Keratinocyte (primary cell): ENCODE data around the gene GFPT2. TPM values are rescaled to one million over a fixed set of nuclear protein-coding genes. Genes with fewer than 3 reads are reported as not detected.
A peak's percentile ranks its signal among the peaks of the same experiment; 100 is the strongest.

Source experiments
- DNase-seq: peaks from one replicate; pipeline ENCODE4 v3.0.0-alpha.2; 2011; ENCODE audit warnings: low read depth, missing footprints, low spot score
- FAIRE-seq: peaks from 2 replicates; lab custom pipeline; 2011; peaks lifted over from hg19 to GRCh38; lab: Jason Lieb, UNC
- H2AFZ ChIP-seq: 2 replicates; pipeline ENCODE4 v1.6.0; 2012; ENCODE audit warnings: low read length, control low read depth, inconsistent platforms; ENCODE audit not compliant: control insufficient read depth
- H3K27ac ChIP-seq: 2 replicates; pipeline ENCODE4 v1.5.1; 2011; ENCODE audit warnings: low read length; ENCODE audit not compliant: control insufficient read depth, insufficient read depth
- H3K27me3 ChIP-seq: 3 replicates; pipeline ENCODE4 v1.6.0; 2011; ENCODE audit warnings: low read length; ENCODE audit not compliant: control insufficient read depth, insufficient read depth; ENCODE audit errors: extremely low read depth
- H3K36me3 ChIP-seq, 2 experiments: 2 replicates in 1 of 2; 3 replicates in 1 of 2; pipeline ENCODE4 v1.5.1; 2011; ENCODE audit warnings: low read length in 2 of 2, mild to moderate bottlenecking in 1 of 2; ENCODE audit not compliant: control insufficient read depth in 2 of 2, insufficient read depth in 2 of 2; ENCODE audit errors: extremely low read depth in 1 of 2
- H3K4me1 ChIP-seq: 3 replicates; pipeline ENCODE4 v1.5.1; 2011; ENCODE audit warnings: low read length; ENCODE audit not compliant: control insufficient read depth, insufficient read depth; ENCODE audit errors: extremely low read depth
- H3K4me2 ChIP-seq: 3 replicates; pipeline ENCODE4 v1.6.0; 2011; ENCODE audit warnings: low read depth, low read length; ENCODE audit not compliant: control insufficient read depth, insufficient read depth; ENCODE audit errors: extremely low read depth
- H3K4me3 ChIP-seq, 3 experiments: fragments of 200-600 bp in 1 of 3; sonication (generic) in 1 of 3; 2 replicates in 2 of 3; 3 replicates in 1 of 3; pipeline ENCODE4 v1.5.1; 2011 to 2016; ENCODE audit warnings: low read length in 3 of 3, mild to moderate bottlenecking in 3 of 3, control low read depth in 2 of 3, inconsistent platforms in 1 of 3, low read depth in 1 of 3, mixed read lengths in 1 of 3, mixed run types in 1 of 3, moderate library complexity in 1 of 3; ENCODE audit not compliant: control insufficient read depth in 2 of 3, insufficient read depth in 2 of 3; ENCODE audit errors: extremely low read depth in 1 of 3
- H3K79me2 ChIP-seq: 2 replicates; pipeline ENCODE4 v1.6.0; 2012; ENCODE audit warnings: low read length; ENCODE audit not compliant: control insufficient read depth, insufficient read depth
- H3K9ac ChIP-seq: 3 replicates; pipeline ENCODE4 v1.6.0; 2011; ENCODE audit warnings: low read length; ENCODE audit not compliant: control insufficient read depth, insufficient read depth; ENCODE audit errors: extremely low read depth
- H3K9me1 ChIP-seq: 3 replicates; pipeline ENCODE4 v1.6.0; 2011; ENCODE audit warnings: low read length; ENCODE audit not compliant: control insufficient read depth, insufficient read depth; ENCODE audit errors: extremely low read depth
- H3K9me3 ChIP-seq: 2 replicates; pipeline ENCODE4 v1.5.1; 2012; ENCODE audit warnings: low read depth, low read length; ENCODE audit not compliant: control insufficient read depth
- H4K20me1 ChIP-seq: 3 replicates; pipeline ENCODE4 v1.6.0; 2011; ENCODE audit warnings: low read length; ENCODE audit not compliant: control insufficient read depth, insufficient read depth; ENCODE audit errors: extremely low read depth
- CTCF ChIP-seq, 3 experiments: IDR thresholded peaks in 1 of 3; conservative IDR thresholded peaks in 1 of 3; optimal IDR thresholded peaks in 1 of 3; 2 replicates in 2 of 3; 3 replicates in 1 of 3; pipeline versions ENCODE3 to v1.5.1; 2011; ENCODE audit warnings: low read length in 3 of 3, mild to moderate bottlenecking in 3 of 3, moderate library complexity in 2 of 3, control low read depth in 1 of 3, inconsistent platforms in 1 of 3; ENCODE audit not compliant: insufficient read depth in 2 of 3; ENCODE audit errors: extremely low read depth in 1 of 3
- EZH2 ChIP-seq: IDR thresholded peaks from one replicate; pipeline ENCODE4 v1.6.1; 2012; ENCODE audit warnings: inconsistent platforms, mild to moderate bottlenecking, low read length, moderate library complexity
- dilution Hi-C: fragments of 300-500 bp; cut with MboI; formaldehyde crosslinking; loops from one replicate; pipeline ENCODE4 v1.7.0; 2020; ENCODE audit warnings: low sequenced_read_pairs; ENCODE audit not compliant: extremely low pct_ligation_motif_present
- polyA minus RNA-seq, 3 experiments: library from RNA; depleted of rRNA, polyadenylated mRNA; stranded (reverse); fragments of >200 nt; gene quantifications; 1 replicate in 1 of 3; 2 replicates in 1 of 3; 3 replicates in 1 of 3; pipeline ENCODE4 v1.2.3, GENCODE V29; 2011
- polyA plus RNA-seq, 5 experiments: library from polyadenylated mRNA; depleted of rRNA in 3 of 5; stranded (reverse) in 3 of 5; stranded (forward) in 1 of 5; unstranded in 1 of 5; fragments of >200 nt; gene quantifications; 1 replicate in 1 of 5; 2 replicates in 3 of 5; 3 replicates in 1 of 5; pipeline versions ENCODE4 v1.2.1 to v1.2.3, GENCODE V29; 2011 to 2012; ENCODE audit warnings: missing spikeins in 2 of 5, low read depth in 1 of 5, low replicate concordance in 1 of 5

GFPT2 gene
- 0.02 to 0.04 TPM in 2 of 3 replicates, not detected in the other for polyA plus RNA-seq
- 0.11 TPM for polyA plus RNA-seq (2011; ENCODE audit: low read depth)
- polyA plus RNA-seq (2011; cell fraction: cytosol; rRNA removed): 0.10 TPM in 1 of 2 replicates, not detected in the other
- 0.10 and 0.28 TPM in 2 replicates for polyA plus RNA-seq (2011; cell fraction: nucleus; rRNA removed)
- 0.11 TPM in 1 of 2 replicates, not detected in the other for polyA plus RNA-seq (2012; ENCODE audit: low replicate concordance)
- 0.03 to 0.06 TPM in 2 of 3 replicates, not detected in the other for polyA minus RNA-seq
- not detected for polyA minus RNA-seq (2011; cell fraction: cytosol; rRNA and poly(A)+ RNA removed)
- 0.23 TPM in 1 of 2 replicates, not detected in the other for polyA minus RNA-seq (2011; cell fraction: nucleus; rRNA and poly(A)+ RNA removed)

- H2AFZ ChIP-seq: peak within 1 kb of the TSS; percentile 75
- no peaks in the 10 kb centered on the region for H3K9me3 ChIP-seq
- dilution Hi-C loops: no loop called here
- no peaks in the 10 kb centered on the region for H3K4me1 ChIP-seq
- H3K27ac ChIP-seq: no peak within 1 kb of the TSS
- no peaks in the 10 kb centered on the region for H3K36me3 ChIP-seq
- DNase-seq: no peak
- H3K4me2 ChIP-seq: peak within 1 kb of the TSS; percentile 89
- H3K4me3 ChIP-seq: peak within 1 kb of the TSS; percentile 36 to 69 (median 62)
- TF ChIP-seq CTCF (optimal IDR thresholded peaks at IDR 0.05 in 1 of 3, IDR thresholded peaks at IDR 0.05 in 1 of 3, conservative IDR thresholded peaks at IDR 0.05 in 1 of 3; ENCODE audit: extremely low read depth in 1 of 3, insufficient read depth in 2 of 3, low read length in 3 of 3) (no peak), EZH2 (peak; percentile 74)
- no peaks in the 10 kb centered on the region for H3K79me2 ChIP-seq
- H3K9ac ChIP-seq: peak within 1 kb of the TSS; percentile 15
- no peak for FAIRE-seq
- no peaks in the 10 kb centered on the region for H3K9me1 ChIP-seq
- H3K27me3 ChIP-seq: peaks cover 49% of the 10 kb centered on the region
- H4K20me1 ChIP-seq: no peaks in the 10 kb centered on the region
Measured at GRCh38 chr5:180353048-180353979, at the start of gene GFPT2. Gene GFPT2 (minus strand): TSS chr5:180353336. CDS start chr5:180353217, 119 bp downstream.

- dilution Hi-C loops: no loop called here
- DNase-seq (no peak), FAIRE-seq (no peak)
- no peaks in the 10 kb centered on the region for H3K79me2 ChIP-seq
- no peaks in the 10 kb centered on the region for H3K36me3 ChIP-seq
- H3K4me2 ChIP-seq: no peak overlapping the region
- no peaks in the 10 kb centered on the region for H3K4me1 ChIP-seq
- H3K9me3 ChIP-seq: peaks cover 3% of the 10 kb centered on the region
- no peak overlapping the region for H2AFZ ChIP-seq
- H3K27me3 ChIP-seq: no peaks in the 10 kb centered on the region
- TF ChIP-seq CTCF (optimal IDR thresholded peaks at IDR 0.05 in 1 of 3, IDR thresholded peaks at IDR 0.05 in 1 of 3, conservative IDR thresholded peaks at IDR 0.05 in 1 of 3; ENCODE audit: extremely low read depth in 1 of 3, insufficient read depth in 2 of 3, low read length in 3 of 3) (no peak), EZH2 (no peak)
- H3K9ac ChIP-seq: no peak overlapping the region
- H3K4me3 ChIP-seq: no peak overlapping the region
- H4K20me1 ChIP-seq: no peaks in the 10 kb centered on the region
- H3K9me1 ChIP-seq: no peaks in the 10 kb centered on the region
- H3K27ac ChIP-seq: no peak overlapping the region
Measured at GRCh38 chr5:180402716-180403115, 49.6 kb upstream of the GFPT2 start.
